Amygdala (tissue), 56 donors: ENCODE data around the gene ADGB.
"Not testable (repeated sequence)": the region's sequence is repeated elsewhere in the genome, so short reads cannot be mapped to it uniquely, and the experiment has no call there.

ENCODE experiments used
- DNase-seq, 56 donors: peaks; one replicate each; lab custom pipeline; 2025; lab: John Stamatoyannopoulos, UW

ADGB gene

GRCh38 chr6:146812811-146813321, 214.1 kb downstream of the ADGB start:
- DNase-seq, result not testable (repeated sequence)

DNA sequence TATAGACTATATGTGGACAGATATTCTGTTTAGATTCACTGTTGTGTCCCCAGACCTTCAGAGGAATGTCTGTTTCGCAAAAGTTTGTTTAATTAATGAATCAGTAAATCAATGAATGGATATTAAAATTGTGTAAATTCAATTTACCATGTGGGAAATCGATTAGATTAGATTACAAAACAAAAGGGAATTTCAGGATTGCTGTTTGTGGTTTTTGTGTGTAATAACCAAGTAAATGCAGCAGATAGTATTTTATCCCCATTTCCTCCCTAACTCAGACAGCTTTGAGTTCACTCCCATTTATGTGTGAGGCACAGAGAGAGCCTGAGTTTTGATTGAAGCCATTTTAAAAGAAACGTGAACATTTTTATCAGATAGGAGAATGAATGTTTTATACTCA, 214.8 kb downstream of the ADGB start:
- DNase-seq, result no peak

DNA sequence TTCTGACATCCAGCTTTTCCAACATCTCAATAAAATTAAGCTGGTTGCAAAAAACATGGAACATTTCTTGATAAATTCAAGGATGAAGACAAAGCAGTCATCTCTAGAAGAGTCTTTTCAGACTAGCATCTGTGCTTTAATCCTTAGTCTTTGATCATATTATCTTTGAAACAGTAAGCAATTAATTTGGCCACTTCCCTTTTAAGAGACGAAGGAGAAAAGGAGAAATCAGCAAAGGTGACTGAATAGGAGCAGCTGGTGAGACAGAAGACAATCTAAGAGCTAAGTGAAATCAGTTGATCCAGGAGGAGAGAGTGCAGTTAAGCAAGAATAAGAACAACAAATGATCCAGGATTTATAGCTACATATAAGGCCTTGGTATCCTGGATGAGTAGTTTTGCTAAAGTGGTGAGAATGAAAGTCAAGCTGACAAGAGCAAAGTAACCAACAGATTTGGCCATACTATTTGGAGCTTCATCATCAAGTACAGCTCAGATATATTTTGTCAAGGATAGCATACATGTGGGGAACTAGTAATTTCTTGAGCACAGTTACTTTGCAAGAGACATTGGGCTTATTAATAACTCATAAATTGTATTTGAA, 215.5 kb downstream of the ADGB start:
- no peak for DNase-seq

DNA sequence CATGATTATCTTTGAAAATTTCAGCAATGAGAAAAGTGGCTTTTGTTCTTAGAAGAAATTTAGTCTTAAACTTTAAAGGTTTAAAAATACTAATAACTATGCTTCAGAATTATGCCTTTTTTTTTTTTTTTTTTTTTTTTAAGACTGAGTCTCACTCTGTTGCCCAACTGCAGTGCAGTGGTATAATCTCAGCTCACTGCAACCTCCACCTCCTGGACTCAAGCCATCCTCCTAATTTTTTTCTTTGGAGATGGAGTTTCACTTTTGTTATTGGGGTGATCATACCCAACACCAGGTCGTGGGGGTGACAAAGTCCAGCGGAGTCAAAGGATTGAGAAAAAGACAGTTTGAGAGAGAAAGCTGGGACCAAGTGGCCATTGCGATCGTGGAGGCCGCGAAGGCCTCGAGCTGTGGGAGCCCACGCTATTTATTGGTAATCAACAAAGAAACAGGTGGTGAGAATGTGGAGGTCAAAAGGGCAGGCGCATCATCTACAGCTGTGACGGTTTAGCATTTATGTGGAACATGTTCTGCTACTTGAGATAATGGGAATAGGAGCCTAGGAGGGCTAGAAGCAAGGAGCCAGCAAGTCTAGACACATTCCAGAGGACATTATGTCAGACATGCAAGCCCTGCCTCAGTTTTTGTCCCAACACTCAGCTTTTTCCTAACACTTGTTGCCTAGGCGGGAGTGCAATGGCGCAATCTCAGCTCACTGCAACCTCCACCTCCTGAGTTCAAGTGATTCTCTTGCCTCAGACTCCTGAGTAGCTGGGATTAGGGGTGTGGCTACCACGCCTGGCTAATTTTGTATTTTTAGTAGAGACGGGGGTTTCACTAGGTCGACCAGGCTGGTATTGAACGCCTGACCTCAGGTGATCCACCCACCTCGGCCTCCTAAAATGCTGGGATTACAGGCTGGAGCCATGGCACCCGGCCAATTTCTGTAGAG, 217.0 kb downstream of the ADGB start:
- not testable (repeated sequence) for DNase-seq

DNA sequence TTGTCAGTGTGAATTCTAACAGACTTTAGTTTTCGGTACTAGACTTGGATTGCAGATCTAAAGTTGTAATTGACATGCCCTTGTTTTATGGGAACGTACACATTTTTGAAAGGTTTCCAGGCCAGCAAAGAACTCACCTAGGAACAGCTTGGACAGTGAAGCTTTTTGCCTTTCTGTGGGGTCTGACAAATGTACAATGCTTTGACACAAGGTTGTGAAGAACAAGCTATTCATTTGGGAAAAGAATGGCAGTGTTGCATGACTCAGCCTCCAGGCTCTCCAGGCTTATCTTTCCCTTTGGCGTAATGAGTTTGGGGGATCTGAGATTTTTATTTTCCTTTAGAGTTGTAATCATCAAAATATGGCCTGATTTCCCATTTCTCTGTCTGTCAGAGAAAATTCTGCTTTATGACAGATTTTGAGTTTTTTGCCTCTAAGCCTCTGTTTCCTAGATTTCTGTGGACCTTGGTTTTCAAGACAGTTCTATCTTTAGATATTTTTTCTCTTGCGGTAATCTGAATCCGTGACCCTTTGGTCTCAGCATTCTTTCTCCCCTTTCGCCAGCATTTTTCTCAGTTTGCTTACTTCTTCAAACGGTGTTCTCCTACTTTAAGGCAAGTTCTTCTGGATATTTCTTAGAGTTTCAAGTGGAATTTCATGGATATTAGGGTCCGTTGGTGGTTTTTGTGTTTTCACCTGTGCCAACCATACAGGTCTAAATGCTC, 221.0 kb downstream of the ADGB start:
- no peak for DNase-seq

DNA sequence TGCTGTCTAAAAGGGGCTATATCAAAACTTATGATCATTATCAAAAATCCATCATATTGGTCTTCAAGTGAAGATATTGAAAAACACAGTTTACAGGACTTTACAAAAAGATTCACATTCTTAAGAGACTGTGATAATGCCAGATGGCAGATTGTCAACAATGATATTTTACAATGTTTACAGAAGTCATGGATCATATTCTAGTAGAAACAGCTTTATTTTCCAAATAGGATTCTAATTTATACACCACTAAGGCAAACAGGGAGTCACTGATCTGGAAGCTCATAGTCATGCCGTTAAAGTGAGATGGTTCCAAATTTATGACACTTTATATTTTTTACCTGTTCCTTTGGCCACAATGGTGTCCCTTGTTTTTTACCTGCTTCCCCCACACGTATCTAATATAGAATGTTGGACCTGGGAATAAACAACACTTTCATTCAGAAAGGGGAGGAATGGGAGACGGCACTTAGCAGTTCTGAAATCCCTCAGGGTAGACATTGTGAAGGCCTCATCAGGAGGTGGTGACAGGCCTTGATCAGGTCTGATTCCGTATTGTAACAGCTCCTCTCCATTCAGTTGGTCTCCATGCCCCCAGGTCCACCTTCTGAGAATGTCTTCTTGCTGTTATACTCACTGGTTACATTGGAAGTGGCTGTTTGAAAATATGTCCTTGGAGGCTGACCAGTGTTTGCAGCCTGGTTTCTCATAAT, 228.6 kb downstream of the ADGB start:
- no peak for DNase-seq

- no peak for DNase-seq
Observed at GRCh38 chr6:146829792-146830565, 231.2 kb downstream of the ADGB start.

DNA sequence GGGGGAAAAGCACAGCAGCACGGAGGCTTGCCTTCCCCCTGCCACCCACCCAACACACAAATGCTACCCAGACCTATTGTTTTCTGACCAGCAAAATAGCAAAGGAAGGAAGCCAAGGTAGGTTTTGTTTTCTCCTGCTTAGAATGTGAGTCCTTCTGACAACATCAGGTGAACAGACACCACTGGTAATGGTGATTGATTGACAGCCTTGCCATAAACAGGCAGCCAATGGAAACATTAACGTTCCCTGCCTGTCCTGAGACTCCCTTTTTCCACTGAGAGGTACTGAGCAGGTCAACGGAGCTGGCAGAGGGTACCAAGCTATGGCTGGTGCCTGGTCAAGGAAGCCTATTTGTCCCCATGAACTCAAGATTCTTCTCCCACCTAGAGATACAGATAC, 234.4 kb downstream of the ADGB start:
- DNase-seq, result no peak

GRCh38 chr6:146840216-146840615, 241.4 kb downstream of the ADGB start:
- DNase-seq, result no peak

DNA sequence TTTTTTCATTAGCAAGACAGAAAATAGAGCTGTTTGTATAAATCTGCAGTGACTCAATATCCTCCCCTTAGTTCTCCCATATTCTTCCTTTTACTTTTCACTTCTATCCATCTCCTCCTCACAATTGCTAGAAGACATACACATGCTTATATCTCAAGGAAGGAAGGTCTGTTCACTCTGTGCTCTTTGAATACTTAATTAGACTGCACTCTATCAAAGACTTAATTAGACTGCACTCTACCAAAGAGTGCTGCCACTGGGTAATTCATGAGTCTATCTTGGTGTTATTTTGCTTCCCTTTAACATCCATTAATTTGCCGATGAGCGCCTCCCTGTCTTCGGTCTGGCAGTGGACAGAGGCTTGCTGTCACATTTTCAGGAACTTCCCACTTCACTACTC, 241.9 kb downstream of the ADGB start:
- DNase-seq, result no peak

- no peak for DNase-seq
Observed at GRCh38 chr6:146847426-146847825, 248.7 kb downstream of the ADGB start.

DNA sequence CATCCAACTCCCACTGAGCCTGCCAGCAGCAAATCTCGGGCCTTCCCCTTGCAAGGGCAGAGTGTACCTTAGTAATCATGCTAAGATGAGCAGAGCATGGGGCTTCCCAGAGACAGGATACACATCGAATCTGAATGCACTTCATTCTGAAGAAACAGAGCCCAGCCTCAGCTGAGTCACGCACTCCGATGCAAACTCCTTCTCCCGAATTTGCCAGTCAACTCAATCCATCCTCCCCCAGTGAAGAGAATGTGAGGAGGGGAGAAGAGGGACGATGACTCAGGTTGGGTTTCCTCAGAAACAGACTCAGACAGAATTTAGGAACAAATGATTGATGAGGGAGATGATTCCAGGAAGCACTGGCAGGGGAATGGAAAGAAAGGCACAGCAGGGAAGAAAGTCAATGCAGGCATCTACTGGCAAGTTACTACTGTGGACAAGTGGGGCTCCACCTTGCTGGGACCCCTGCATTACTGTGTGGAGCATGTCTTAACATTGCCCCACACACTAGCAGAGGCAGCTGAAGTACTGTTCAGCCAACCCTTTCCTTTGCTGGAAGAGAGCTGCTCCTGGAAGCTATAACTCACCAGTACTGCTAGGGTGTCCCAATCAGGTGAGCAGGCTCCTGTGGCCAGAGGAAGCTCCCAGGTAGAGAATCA, 251.6 kb downstream of the ADGB start:
- peak in 4 of 56 donors; percentile 3 to 20 (median 7) for DNase-seq

- DNase-seq, result no peak
Observed at GRCh38 chr6:146850981-146851380, 252.2 kb downstream of the ADGB start.

GRCh38 chr6:146851837-146852236, 253.1 kb downstream of the ADGB start:
- DNase-seq, result no peak

DNA sequence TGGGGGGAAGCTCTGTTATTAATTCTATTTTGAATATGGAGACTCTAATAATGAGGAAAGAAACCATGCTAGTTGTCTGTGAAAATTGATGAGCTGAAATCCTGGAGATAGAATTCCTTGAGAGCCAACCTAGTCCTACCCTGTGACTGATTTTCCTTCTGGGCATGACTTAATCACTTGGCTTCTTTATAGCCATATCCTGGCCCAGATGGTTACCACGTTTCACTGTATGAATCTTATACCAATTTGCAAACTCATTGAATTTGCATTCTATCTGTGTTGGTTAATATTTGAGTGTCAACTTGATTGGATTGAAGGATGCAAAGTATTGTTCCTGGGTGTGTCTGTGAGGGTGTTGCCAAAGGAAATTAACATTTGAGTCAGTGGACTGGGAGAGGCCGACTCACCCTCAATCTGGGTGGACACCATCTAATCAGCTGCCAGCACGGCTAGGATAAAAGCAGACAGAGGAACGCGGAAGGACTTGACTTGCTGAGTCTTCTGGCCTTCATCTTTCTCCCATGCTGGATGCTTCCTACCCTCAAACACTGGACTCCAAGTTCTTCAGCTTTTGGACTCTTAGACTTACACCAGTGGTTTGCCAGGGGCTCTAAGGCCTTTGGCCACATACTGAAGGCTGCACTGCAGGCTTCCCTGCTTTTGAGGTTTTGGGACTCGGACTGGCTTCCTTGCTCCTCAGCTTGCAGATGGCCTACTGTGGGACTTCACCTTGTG, 255.9 kb downstream of the ADGB start:
- DNase-seq, result not testable (repeated sequence)

DNA sequence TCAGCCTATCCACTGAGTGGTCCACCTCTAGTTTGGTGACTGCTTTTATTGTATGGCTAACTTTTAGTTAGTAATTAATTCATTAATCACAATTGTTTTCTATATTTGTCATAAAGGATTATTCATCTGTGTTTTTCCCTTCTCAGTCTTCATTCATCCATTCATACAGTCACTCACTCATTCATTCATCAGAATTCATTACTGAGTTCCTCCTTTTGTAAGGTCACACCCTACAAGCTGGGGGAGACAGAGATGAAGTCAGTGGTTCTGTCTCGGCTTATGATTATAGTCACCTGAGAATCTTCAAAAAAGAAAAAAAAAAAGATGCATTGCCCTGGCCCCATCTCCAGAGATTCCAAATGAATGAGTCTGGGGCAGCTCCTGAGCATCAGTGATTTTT, 257.1 kb downstream of the ADGB start:
- no peak for DNase-seq

GRCh38 chr6:146856296-146856695, 257.5 kb downstream of the ADGB start:
- no peak for DNase-seq
